CD4-positive, alpha-beta memory T cell (primary cell): ENCODE data around the gene PHF3. TPM values are rescaled to one million over a fixed set of nuclear protein-coding genes. Genes with fewer than 3 reads are reported as not detected.
"Not testable (repeated sequence)": the region's sequence is repeated elsewhere in the genome, so short reads cannot be mapped to it uniquely, and the experiment has no call there.

Experiments
- CTCF ChIA-PET: fragments of 350-600 bp; sonication (Branson Sonifier 250); formaldehyde crosslinking; loops from one replicate; lab custom pipeline; 2021; ENCODE audit warnings: inconsistent platforms; ENCODE audit not compliant: partially characterized antibody; lab: Charles Lee
- POLR2A ChIA-PET: fragments of 350-600 bp; sonication (Branson Sonifier 250); formaldehyde crosslinking; loops from one replicate; lab custom pipeline; 2021; ENCODE audit not compliant: partially characterized antibody; lab: Charles Lee
- DNase-seq, 5 donors: peaks; one replicate each; pipeline versions ENCODE4 v3.0.0 to v3.0.0-alpha.2; 2020 to 2022; ENCODE audit warnings: mixed read lengths in 1 of 5
- H3K27ac ChIP-seq: one replicate; pipeline ENCODE4 v1.7.0; 2013; ENCODE audit warnings: low read depth, low read length
- H3K27me3 ChIP-seq: 2 replicates; pipeline ENCODE4 v1.7.0; 2013; ENCODE audit warnings: mild to moderate bottlenecking, low read length, moderate library complexity; ENCODE audit not compliant: insufficient read depth
- H3K36me3 ChIP-seq: 2 replicates; pipeline ENCODE4 v1.7.0; 2013; ENCODE audit warnings: mild to moderate bottlenecking, low read length, moderate library complexity; ENCODE audit not compliant: insufficient read depth
- H3K4me1 ChIP-seq: 2 replicates; pipeline ENCODE4 v1.7.0; 2013; ENCODE audit warnings: mild to moderate bottlenecking, low read length, moderate library complexity; ENCODE audit not compliant: insufficient read depth
- H3K4me3 ChIP-seq, 2 donors: one replicate each; pipeline ENCODE4 v1.7.0; 2013; ENCODE audit warnings: low read length in 2 of 2, mild to moderate bottlenecking in 1 of 2
- H3K9me3 ChIP-seq, 2 donors: one replicate each; pipeline ENCODE4 v1.7.0; 2013; ENCODE audit warnings: low read length in 2 of 2, control low read depth in 1 of 2; ENCODE audit not compliant: control insufficient read depth in 1 of 2
- H3K27ac Mint-ChIP-seq, 7 donors: one replicate each; pipeline ENCODE4 v1.8.0; 2020 to 2021; ENCODE audit warnings: mixed read lengths in 7 of 7, mild to moderate bottlenecking in 6 of 7, inconsistent platforms in 3 of 7, moderate library complexity in 3 of 7
- H3K27me3 Mint-ChIP-seq, 2 donors: one replicate each; pipeline ENCODE4 v1.8.0; 2020 to 2021; ENCODE audit warnings: mixed read lengths in 2 of 2
- H3K36me3 Mint-ChIP-seq, 2 donors: one replicate each; pipeline ENCODE4 v1.8.0; 2020 to 2021; ENCODE audit warnings: mixed read lengths in 2 of 2, inconsistent platforms in 1 of 2, mild to moderate bottlenecking in 1 of 2
- H3K4me1 Mint-ChIP-seq, 4 donors: one replicate each; pipeline ENCODE4 v1.8.0; 2020 to 2021; ENCODE audit warnings: mixed read lengths in 4 of 4, mild to moderate bottlenecking in 1 of 4
- H3K4me3 Mint-ChIP-seq, 8 donors: one replicate each; pipeline ENCODE4 v1.8.0; 2020 to 2021; ENCODE audit warnings: mixed read lengths in 8 of 8, mild to moderate bottlenecking in 7 of 8, moderate library complexity in 6 of 8, inconsistent platforms in 3 of 8
- H3K9me3 Mint-ChIP-seq, 8 donors: one replicate each; pipeline ENCODE4 v1.8.0; 2020 to 2021; ENCODE audit warnings: mixed read lengths in 8 of 8, mild to moderate bottlenecking in 5 of 8, inconsistent platforms in 3 of 8, moderate library complexity in 1 of 8
- intact Hi-C: fragments of 100-400 bp; cut with micrococcal nuclease; formaldehyde crosslinking; loops from one replicate; pipeline ENCODE4 v1.15.1; 2023
- polyA plus RNA-seq, 2 donors: library from polyadenylated mRNA; unstranded; fragments of 300-500 nt; fragmentation: Illumina TruSeq; gene quantifications; one replicate each; pipeline ENCODE4 v1.2.3, GENCODE V29; 2021
- total RNA-seq, 2 experiments: library from RNA; stranded (reverse); gene quantifications; one replicate each; pipeline ENCODE4 v1.2.3, GENCODE V29; 2021

PHF3 gene
- total and polyA plus RNA-seq, 4 experiments from 2014 or later = 5.1 to 119 (median 81.1) TPM

GRCh38 chr6:63732336-63732735 lies 96.7 kb downstream of the PHF3 start:
- CTCF ChIA-PET = no interaction called here
- peaks cover 0 to 2% (median 0%) of the 10 kb centered on the region in 4 donors for H3K4me1 Mint-ChIP-seq
- H3K4me3 ChIP-seq = no peak overlapping the region
- no peak overlapping the region for H3K27ac Mint-ChIP-seq
- H3K9me3 ChIP-seq = no peaks in the 10 kb centered on the region
- peaks cover 0 to 13% (median 5%) of the 10 kb centered on the region in 8 donors for H3K9me3 Mint-ChIP-seq
- H3K27ac ChIP-seq = no peak overlapping the region
- H3K36me3 ChIP-seq = no peaks in the 10 kb centered on the region
- H3K27me3 ChIP-seq = no peaks in the 10 kb centered on the region
- no peak for DNase-seq
- no peak overlapping the region for H3K4me3 Mint-ChIP-seq
- H3K36me3 Mint-ChIP-seq = peaks cover 2 to 20% of the 10 kb centered on the region in 2 donors
- H3K27me3 Mint-ChIP-seq = no peaks in the 10 kb centered on the region
- intact Hi-C loops = no loop called here
- no peaks in the 10 kb centered on the region for H3K4me1 ChIP-seq
- POLR2A ChIA-PET = interaction anchor here (1.3 kb wide), 1 partner anchor 97 kb away, joined by 3 read pairs; the partner anchor contains the start of gene PHF3

GRCh38 chr6:63734923-63735322 lies 99.3 kb downstream of the PHF3 start:
- Histone ChIP-seq H3K36me3 (no peaks in the 10 kb centered on the region), H3K4me1 (no peaks in the 10 kb centered on the region), H3K4me3 (no peak overlapping the region), H3K9me3 (no peaks in the 10 kb centered on the region), H3K27ac (no peak overlapping the region), H3K27me3 (no peaks in the 10 kb centered on the region)
- Mint-ChIP-seq H3K9me3 (peaks cover 3 to 23% (median 7%) of the 10 kb centered on the region in 8 donors), H3K4me1 (peaks cover 0 to 2% (median 0%) of the 10 kb centered on the region in 4 donors), H3K4me3 (no peak overlapping the region), H3K36me3 (peaks cover 2 to 20% of the 10 kb centered on the region in 2 donors), H3K27ac (no peak overlapping the region), H3K27me3 (no peaks in the 10 kb centered on the region)
- POLR2A ChIA-PET = no interaction called here
- no peak for DNase-seq
- CTCF ChIA-PET = interaction anchor here (1.1 to 1.3 kb wide), 2 partner anchors 10 to 136 kb away, joined by 4 to 5 read pairs; no protein-coding TSS in a partner anchor
- intact Hi-C loops = no loop called here

- POLR2A ChIA-PET, H3K4me3 Mint-ChIP-seq, CTCF ChIA-PET, H3K4me3 ChIP-seq, DNase-seq, H3K9me3 ChIP-seq, H3K27ac ChIP-seq, H3K27me3 Mint-ChIP-seq, intact Hi-C loops, H3K27me3 ChIP-seq, H3K4me1 ChIP-seq, H3K27ac Mint-ChIP-seq, H3K36me3 ChIP-seq, H3K4me1 Mint-ChIP-seq: not testable (repeated sequence)
- peaks cover 0 to 18% of the 10 kb centered on the region in 2 donors for H3K36me3 Mint-ChIP-seq
- peaks cover 3 to 26% (median 8%) of the 10 kb centered on the region in 8 donors for H3K9me3 Mint-ChIP-seq
These were observed 102.6 kb downstream of the PHF3 start for GRCh38 chr6:63738190-63738589.

GRCh38 chr6:63739094-63739687 lies 103.6 kb downstream of the PHF3 start:
- Mint-ChIP-seq H3K27ac (no peak overlapping the region), H3K36me3 (peaks cover 0 to 15% of the 10 kb centered on the region in 2 donors), H3K4me1 (peaks cover 0 to 4% (median under 1%) of the 10 kb centered on the region in 4 donors), H3K4me3 (no peak overlapping the region), H3K27me3 (no peaks in the 10 kb centered on the region), H3K9me3 (peaks cover 3 to 26% (median 8%) of the 10 kb centered on the region in 8 donors)
- intact Hi-C loops = no loop called here
- ChIA-PET POLR2A (interaction anchor here (0.9 to 1.7 kb wide), 3 partner anchors 75 to 165 kb away, joined by 3 to 6 read pairs (median 3); partner anchors contain the start of gene PHF3), CTCF (interaction anchor here (0.9 kb wide), 2 partner anchors 25 to 141 kb away, joined by 3 to 4 read pairs; no protein-coding TSS in a partner anchor)
- H3K27me3 ChIP-seq = no peaks in the 10 kb centered on the region
- no peaks in the 10 kb centered on the region for H3K9me3 ChIP-seq
- H3K36me3 ChIP-seq = no peaks in the 10 kb centered on the region
- no peak for DNase-seq
- H3K4me1 ChIP-seq = no peaks in the 10 kb centered on the region
- H3K4me3 ChIP-seq = no peak overlapping the region
- no peak overlapping the region for H3K27ac ChIP-seq

- Mint-ChIP-seq H3K9me3 (peaks cover under 1 to 17% (median 6%) of the 10 kb centered on the region in 8 donors), H3K27me3 (peaks cover 0 to 1% of the 10 kb centered on the region in 2 donors), H3K4me3 (no peak overlapping the region), H3K4me1 (peaks cover 0 to 3% (median under 1%) of the 10 kb centered on the region in 4 donors), H3K36me3 (peaks cover 0 to 5% of the 10 kb centered on the region in 2 donors), H3K27ac (no peak overlapping the region)
- ChIA-PET POLR2A (interaction anchor here (1.7 kb wide), 1 partner anchor 167 kb away, joined by 6 read pairs; no protein-coding TSS in a partner anchor), CTCF (interaction anchor here (1.5 to 2.4 kb wide), 2 partner anchors 22 to 142 kb away, joined by 5 to 8 read pairs; no protein-coding TSS in a partner anchor)
- intact Hi-C loops = no loop called here
- DNase-seq = no peak
- no peak overlapping the region for H3K4me3 ChIP-seq
- H3K27ac ChIP-seq = no peak overlapping the region
- no peaks in the 10 kb centered on the region for H3K4me1 ChIP-seq
- H3K9me3 ChIP-seq = no peaks in the 10 kb centered on the region
- H3K27me3 ChIP-seq = no peaks in the 10 kb centered on the region
- H3K36me3 ChIP-seq = no peaks in the 10 kb centered on the region
These were observed 105.1 kb downstream of the PHF3 start for GRCh38 chr6:63740709-63741108.

GRCh38 chr6:63742060-63742459 lies 106.5 kb downstream of the PHF3 start:
- Mint-ChIP-seq H3K36me3 (peaks cover 0 to 8% of the 10 kb centered on the region in 2 donors), H3K4me1 (peaks cover 0 to 2% (median under 1%) of the 10 kb centered on the region in 4 donors), H3K4me3 (no peak overlapping the region), H3K27me3 (peaks cover 0 to 3% of the 10 kb centered on the region in 2 donors), H3K9me3 (peaks cover under 1 to 17% (median 10%) of the 10 kb centered on the region in 8 donors), H3K27ac (peak overlapping the region in 1 of 7 donors; percentile 71)
- CTCF ChIA-PET = interaction anchor here (1.5 to 2.4 kb wide), 2 partner anchors 22 to 144 kb away, joined by 7 to 8 read pairs; no protein-coding TSS in a partner anchor
- Histone ChIP-seq H3K36me3 (no peaks in the 10 kb centered on the region), H3K4me1 (no peaks in the 10 kb centered on the region), H3K4me3 (no peak overlapping the region), H3K27me3 (no peaks in the 10 kb centered on the region), H3K27ac (no peak overlapping the region), H3K9me3 (no peaks in the 10 kb centered on the region)
- POLR2A ChIA-PET = no interaction called here
- DNase-seq = no peak
- intact Hi-C loops = no loop called here

GRCh38 chr6:63743691-63744090 lies 108.1 kb downstream of the PHF3 start:
- ChIA-PET CTCF (no interaction called here), POLR2A (no interaction called here)
- H3K27me3 ChIP-seq = no peaks in the 10 kb centered on the region
- peaks cover 0 to 3% of the 10 kb centered on the region in 2 donors for H3K27me3 Mint-ChIP-seq
- no peak overlapping the region for H3K4me3 Mint-ChIP-seq
- H3K4me1 Mint-ChIP-seq = peaks cover 0 to 2% (median under 1%) of the 10 kb centered on the region in 4 donors
- no peak for DNase-seq
- no peak overlapping the region for H3K4me3 ChIP-seq
- peaks cover 0 to 13% of the 10 kb centered on the region in 2 donors for H3K36me3 Mint-ChIP-seq
- no peaks in the 10 kb centered on the region for H3K4me1 ChIP-seq
- no peaks in the 10 kb centered on the region for H3K9me3 ChIP-seq
- H3K36me3 ChIP-seq = no peaks in the 10 kb centered on the region
- no peak overlapping the region for H3K27ac ChIP-seq
- no peak overlapping the region for H3K27ac Mint-ChIP-seq
- H3K9me3 Mint-ChIP-seq = peaks cover 2 to 17% (median 11%) of the 10 kb centered on the region in 8 donors
- intact Hi-C loops = no loop called here
